ENCODE measurements around the gene THADA.
"Not testable (repeated sequence)": the region's sequence is repeated elsewhere in the genome, so short reads cannot be mapped to it uniquely, and the experiment has no call there.

Gene THADA

DNA sequence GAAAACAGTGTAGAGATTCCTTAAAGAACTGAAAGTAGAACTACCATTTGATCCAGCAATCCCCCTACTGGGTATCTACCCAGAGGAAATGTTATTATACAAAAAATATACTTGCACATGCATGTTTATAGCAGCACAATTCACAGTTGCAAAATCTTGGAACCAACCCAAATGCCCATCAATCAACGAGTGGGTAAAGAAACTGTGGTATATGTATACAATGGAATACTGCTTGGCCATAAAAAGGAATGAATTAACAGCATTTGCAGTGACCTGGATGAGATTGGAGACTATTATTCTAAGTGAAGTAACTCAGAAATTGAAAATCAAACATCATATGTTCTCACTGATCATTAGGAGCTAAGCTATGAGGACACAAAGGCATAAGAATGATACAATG, 4.8 kb upstream of the THADA start:
- DNase-seq (ENCODE audit: low read depth in 2 of 2, low spot score in 1 of 2) = not testable (repeated sequence)

GRCh38 chr2:43594875-43595274, 963 bp downstream of the THADA start:
- DNase-seq (ENCODE audit: low read depth in 2 of 2, low spot score in 1 of 2) = no peak

DNA sequence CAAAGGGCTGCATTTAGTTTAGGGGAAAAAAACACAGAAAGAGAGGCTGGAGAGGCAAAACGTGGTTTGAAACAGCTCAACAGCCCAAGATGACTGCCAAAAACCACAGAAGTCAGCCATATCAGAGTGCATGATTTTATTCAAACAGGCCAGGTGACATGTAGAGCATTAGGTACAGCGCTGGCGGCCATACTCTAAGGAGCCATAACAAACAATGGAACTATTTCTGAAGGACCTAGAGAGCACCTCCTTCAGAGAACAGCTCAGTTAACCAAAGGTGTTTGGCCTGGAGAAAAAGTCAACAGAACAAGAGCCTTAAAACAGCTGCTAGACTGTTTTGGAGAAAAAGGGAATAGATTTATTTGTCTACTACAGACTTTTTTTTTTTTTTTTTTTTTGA, 2.6 kb downstream of the THADA start:
- DNase-seq (ENCODE audit: low read depth in 2 of 2, low spot score in 1 of 2) = no peak

DNA sequence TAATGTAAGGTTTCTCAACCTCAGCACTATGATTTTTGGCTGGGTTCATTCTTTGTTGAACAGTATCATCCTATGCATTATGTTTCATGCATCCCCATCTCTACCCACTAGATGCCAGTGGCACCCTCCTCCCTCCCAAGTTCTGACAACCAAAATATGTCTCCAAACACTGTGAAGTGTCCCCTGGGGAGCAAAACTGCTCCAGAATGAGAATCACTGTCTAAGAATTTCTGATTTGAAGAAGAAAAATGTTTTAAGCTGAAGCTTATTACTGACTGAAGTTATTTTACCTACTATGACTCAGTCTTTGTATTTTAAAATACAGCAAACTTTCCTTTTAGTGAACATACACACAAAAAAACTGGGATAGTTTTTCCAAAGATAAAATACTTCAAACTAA, 3.4 kb downstream of the THADA start:
- DNase-seq (ENCODE audit: low read depth in 2 of 2, low spot score in 1 of 2) = no peak

- no peak for DNase-seq (ENCODE audit: low read depth in 2 of 2, low spot score in 1 of 2)
These were observed 10.1 kb downstream of the THADA start for GRCh38 chr2:43585708-43586107.

DNA sequence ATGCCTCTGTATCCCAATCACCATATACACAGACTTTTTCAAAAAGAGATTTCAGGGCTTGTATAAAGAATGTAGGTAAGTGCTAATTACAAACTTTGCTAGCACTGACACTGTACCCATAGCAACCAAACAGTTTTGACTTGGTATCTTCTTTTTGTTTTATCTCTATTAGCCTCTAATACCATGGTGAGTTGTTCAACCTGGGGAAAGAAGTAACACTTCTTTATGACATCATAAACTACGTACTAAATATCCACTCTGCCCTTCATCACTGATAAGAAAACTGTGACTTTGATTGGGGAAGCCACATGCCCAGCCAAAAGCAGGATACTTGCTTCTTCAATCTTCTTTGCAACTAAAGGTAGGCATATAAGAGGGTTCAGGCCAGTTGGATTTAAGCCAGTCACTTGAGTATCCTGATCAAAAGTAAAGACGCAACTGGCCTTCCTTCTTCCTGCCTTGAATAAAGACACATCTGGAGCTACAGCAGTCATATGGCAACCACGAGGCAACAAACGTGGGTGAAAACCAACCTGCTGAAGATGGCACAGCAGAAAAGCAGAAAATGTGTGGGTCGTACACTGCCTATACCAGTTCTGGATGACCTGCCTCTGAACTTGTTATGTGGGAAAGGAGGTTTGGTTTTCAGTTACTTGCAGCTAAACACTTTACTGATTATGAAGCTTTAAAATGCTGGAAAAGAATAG, 16.4 kb downstream of the THADA start:
- DNase-seq (ENCODE audit: low read depth in 2 of 2, low spot score in 1 of 2) = no peak

DNA sequence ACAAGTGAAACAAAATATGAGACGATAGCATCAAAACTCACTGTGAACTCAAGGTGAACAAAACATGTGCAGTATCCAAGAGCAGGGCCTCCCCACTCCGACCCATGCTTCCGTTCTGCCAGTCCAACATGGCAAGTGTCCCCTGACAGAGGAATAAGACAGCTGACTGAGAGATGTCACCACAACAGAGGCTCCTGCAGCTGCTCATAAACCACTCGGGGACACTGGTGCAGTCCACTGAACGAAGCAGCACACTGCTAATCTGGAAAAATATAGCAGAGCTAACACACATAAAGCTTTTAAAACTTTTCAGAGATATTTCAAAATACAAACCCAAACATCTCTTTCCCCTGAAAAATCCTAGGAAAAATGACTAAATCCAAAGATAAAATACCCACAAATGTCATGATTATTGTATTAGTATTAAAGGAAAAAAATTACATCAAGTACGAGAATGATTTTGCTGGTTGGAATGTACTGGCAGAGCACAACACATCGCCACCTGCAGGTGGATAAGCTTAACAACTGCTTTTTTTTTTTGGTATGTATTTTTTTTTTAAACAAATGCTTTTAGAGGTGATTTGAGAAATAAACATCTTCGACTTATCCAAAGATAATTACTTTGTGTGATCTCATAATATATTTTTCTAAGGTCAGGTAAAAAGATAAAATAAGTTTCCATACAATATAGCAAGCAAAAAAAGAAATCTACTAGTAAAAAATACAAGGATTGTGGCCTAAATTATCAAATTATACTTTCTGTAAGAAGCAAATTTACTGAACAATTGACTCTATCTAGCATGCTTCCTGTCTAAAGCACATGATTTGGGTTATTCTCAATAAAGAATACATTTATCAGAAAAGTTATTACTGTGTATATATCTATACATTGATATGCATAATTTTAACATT, 18.6 kb downstream of the THADA start:
- DNase-seq (ENCODE audit: low read depth in 2 of 2, low spot score in 1 of 2) = no peak

DNA sequence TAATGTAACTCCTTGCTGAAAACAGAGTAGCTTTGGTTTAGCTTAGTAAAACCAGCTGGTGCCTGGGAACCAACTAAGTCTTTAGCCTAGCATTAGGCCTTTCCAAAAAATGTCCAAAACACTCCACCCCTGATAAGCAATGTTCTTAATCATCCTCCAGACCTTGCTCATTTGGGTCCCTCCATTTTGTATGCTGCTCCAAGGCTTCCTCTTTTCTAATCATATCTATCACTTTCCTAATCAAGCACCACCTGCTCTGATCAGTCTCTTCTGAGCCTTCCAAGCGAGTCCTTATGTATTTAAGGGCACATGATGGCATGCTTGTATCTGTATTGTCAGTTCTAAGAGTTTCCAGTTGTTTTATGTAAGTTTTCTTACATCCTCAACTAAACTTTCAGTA, 23.6 kb downstream of the THADA start:
- DNase-seq (ENCODE audit: low read depth in 2 of 2, low spot score in 1 of 2) = no peak

- DNase-seq (ENCODE audit: low read depth in 2 of 2, low spot score in 1 of 2) = no peak
These were observed 25.9 kb downstream of the THADA start for GRCh38 chr2:43569921-43570320.

DNA sequence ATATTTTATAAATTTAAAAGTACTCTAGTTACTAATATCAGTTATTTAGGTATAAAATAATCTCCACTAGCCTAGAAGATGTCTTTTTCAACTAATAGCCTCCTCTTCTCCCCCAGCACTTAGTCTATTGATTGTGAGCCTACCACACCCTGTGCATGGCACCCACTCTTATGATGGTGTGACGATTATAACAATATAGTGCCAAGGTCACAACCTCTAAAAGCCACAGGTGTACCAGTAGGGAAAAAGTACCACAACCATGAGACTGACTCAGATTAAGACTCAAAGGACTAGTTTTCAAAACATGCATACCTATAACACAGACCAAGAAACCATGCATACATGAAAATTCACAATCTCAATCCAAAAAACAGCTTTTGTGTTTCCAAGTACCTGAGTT, 27.6 kb downstream of the THADA start:
- no peak for DNase-seq (ENCODE audit: low read depth in 2 of 2, low spot score in 1 of 2)

DNA sequence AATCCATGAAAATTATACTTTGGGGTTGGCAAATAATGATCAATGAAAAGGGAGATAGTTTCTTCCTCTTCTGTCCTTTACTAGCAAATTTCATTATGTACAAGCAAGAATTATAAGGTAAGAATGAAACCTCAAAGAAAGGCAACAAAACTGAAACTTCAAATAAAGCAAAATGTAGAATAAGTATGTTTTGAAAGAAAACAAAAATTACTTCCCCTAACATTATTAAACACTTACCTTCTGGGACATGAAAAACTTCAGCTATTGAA, 29.4 kb downstream of the THADA start:
- DNase-seq (ENCODE audit: low read depth in 2 of 2, low spot score in 1 of 2) = no peak

- no peak for DNase-seq (ENCODE audit: low read depth in 2 of 2, low spot score in 1 of 2)
These were observed 32.2 kb downstream of the THADA start for GRCh38 chr2:43563679-43564078.

DNA sequence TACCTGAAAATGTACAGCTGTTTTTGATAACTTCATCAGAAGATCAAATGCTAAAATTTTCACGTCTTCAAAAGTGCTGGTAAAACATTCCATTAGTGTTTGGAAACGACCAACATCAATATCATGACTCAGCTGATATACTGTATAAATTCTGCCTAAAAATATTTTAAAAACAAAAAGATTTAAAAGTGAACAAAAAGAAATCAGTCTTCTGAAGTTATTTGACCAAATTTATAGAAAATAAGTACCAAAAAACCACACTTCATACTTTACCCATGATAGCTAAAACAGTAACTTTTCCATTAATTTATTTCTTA, 35.6 kb downstream of the THADA start:
- DNase-seq (ENCODE audit: low read depth in 2 of 2, low spot score in 1 of 2) = no peak

- no peak for DNase-seq (ENCODE audit: low read depth in 2 of 2, low spot score in 1 of 2)
These were observed 36.2 kb downstream of the THADA start for GRCh38 chr2:43559391-43560230.

DNA sequence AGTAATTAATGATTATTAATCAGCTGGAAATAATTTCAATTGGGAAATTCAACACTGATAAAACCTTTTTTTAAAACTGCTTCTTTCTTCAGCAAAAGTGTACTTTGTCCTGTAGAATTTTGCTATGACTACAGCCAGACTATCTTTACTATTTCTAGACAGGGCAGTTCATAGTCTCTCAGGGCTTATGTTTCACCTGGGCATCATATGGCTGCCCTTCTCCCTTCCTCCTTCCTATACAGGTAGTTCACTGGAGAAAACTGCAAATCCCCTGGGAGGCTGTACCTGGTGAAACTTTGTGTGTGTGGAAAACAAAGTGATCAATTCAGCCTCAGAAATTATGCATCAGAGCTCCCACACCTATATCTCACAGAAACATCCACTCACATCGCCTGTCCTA, 38.6 kb downstream of the THADA start:
- no peak for DNase-seq (ENCODE audit: low read depth in 2 of 2, low spot score in 1 of 2)

- DNase-seq (ENCODE audit: low read depth in 2 of 2, low spot score in 1 of 2) = no peak
These were observed 39.6 kb downstream of the THADA start for GRCh38 chr2:43556256-43556655.

DNA sequence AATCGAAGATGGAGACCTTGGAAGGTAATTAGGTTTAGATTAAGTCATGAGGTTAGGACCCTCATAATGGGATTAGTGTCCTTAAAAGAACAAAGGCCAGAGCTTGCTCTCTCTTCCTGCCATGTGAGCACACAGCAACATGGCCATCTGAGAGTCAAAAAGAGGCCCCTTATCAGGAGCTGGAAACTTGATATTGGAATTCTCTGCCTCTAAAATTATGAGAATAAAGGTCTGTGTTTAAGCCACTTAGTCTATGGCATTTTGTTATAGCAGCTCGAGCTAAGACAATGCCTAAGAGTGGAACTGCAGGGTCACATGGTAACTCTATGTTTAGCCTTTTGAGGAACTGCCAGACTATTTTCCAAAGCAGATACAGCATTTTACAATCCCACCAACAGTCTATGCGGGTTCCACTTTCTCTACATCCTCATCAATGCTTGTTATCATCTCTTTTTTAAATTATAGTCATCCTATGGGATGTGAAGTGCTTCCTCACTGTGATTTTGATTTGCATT, 42.4 kb downstream of the THADA start:
- no peak for DNase-seq (ENCODE audit: low read depth in 2 of 2, low spot score in 1 of 2)

GRCh38 chr2:43551990-43552389, 43.8 kb downstream of the THADA start:
- no peak for DNase-seq (ENCODE audit: low read depth in 2 of 2, low spot score in 1 of 2)

- not testable (repeated sequence) for DNase-seq (ENCODE audit: low read depth in 2 of 2, low spot score in 1 of 2)
These were observed 47.5 kb downstream of the THADA start for GRCh38 chr2:43548381-43548780.

- no peak for DNase-seq (ENCODE audit: low read depth in 2 of 2, low spot score in 1 of 2)
These were observed 53.4 kb downstream of the THADA start for GRCh38 chr2:43542285-43542933.

DNA sequence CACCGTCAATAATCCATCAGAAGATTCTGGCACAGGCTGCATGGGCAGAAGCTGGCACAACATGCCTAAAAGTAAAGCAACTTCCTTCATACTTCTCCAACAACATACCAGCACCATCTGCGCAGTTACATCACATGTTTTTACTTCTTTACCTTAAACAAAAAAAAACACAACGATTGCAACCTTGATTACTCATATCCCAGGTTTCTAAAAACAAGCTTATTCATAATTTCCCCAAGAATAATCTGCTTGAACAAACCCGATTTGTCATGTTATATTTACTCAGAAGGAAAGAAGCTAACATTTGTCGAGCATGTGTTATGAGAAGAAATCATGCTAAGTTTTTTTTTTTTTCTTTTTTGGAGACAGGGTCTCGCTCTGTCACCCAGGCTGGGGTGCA, 54.7 kb downstream of the THADA start:
- no peak for DNase-seq (ENCODE audit: low read depth in 2 of 2, low spot score in 1 of 2)
